22Rv1 (cell line): Measurements from ENCODE around the gene CD46.
A peak's percentile ranks its signal among the peaks of the same experiment; 100 is the strongest.

Experiments used
- H3K27ac ChIP-seq: fragments of 450-650 bp; 2 replicates; pipeline ENCODE4 v1.5.1; 2017
- ZFX ChIP-seq: fragments of 450-650 bp; IDR thresholded peaks from 2 replicates; pipeline ENCODE4 v1.6.1; 2017; ENCODE audit warnings: antibody characterized with exemption, borderline replicate concordance
- TF ChIP-seq, protein P1 (sequence below): fragments of 450-650 bp; IDR thresholded peaks from 2 replicates; pipeline ENCODE4 v1.5.1; 2017; ENCODE audit warnings: mild to moderate bottlenecking

Gene CD46

DNA sequence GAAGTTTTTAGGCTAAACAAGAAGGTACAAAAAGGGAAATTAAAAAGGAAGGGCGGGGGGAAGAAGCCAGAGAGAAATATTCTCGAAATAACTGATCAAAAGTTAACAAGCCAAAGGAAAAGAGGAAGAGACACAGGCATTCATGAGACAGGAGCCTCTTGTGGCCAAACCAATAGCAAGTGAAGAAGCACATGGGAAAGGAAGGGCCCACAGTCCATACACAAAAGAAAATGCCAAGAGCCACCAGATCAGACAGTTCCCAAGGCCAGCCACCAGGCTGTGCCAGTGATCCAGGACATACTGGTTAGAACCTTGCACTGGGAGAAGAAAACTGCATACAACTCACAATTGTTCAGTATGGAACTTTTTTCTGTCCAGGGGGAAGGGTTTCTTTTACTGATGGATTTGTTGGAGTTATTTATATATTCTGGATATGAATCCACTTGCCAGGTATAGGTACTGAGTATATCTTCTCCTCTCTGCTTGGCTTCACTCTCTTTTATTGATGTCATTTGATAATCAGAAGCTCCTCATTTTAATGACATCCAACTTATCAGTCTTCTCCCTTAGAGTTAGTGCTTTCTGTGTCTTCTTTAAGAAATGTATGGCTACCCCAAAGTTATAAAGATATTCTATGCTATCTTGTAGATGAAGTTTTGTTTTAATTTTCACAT is 76.8 kb downstream of the CD46 start:
- peak overlapping the region; percentile 88 for H3K27ac ChIP-seq
- TF ChIP-seq ZFX = no peak
- TF ChIP-seq, protein P1, sequence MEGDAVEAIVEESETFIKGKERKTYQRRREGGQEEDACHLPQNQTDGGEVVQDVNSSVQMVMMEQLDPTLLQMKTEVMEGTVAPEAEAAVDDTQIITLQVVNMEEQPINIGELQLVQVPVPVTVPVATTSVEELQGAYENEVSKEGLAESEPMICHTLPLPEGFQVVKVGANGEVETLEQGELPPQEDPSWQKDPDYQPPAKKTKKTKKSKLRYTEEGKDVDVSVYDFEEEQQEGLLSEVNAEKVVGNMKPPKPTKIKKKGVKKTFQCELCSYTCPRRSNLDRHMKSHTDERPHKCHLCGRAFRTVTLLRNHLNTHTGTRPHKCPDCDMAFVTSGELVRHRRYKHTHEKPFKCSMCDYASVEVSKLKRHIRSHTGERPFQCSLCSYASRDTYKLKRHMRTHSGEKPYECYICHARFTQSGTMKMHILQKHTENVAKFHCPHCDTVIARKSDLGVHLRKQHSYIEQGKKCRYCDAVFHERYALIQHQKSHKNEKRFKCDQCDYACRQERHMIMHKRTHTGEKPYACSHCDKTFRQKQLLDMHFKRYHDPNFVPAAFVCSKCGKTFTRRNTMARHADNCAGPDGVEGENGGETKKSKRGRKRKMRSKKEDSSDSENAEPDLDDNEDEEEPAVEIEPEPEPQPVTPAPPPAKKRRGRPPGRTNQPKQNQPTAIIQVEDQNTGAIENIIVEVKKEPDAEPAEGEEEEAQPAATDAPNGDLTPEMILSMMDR = peak; percentile 97

GRCh38 chr1:207829576-207829975 is 77.7 kb downstream of the CD46 start:
- peak overlapping the region; percentile 88; the same call in 1 of the 2 replicates for H3K27ac ChIP-seq
- TF ChIP-seq ZFX = no peak
- TF ChIP-seq, protein P1 = no peak

DNA sequence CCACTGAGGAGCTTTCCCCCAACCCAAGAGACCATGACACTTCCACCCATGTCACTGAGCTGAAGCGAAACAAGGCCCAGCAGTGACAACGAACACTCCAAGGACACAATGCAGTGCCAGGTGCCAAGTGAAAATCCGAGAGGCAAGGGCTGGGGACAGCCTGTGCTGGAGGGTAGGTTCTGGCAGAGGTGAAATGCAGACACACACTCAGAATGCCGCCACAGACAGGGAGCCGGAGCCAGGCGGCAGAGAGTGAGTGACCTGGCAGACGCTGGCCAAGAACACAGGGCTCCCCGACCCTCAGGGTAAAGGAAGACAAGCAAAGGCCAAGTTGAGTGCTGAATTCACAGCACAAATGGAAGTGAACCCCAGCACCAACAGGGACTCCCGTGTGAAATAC is 78.9 kb downstream of the CD46 start:
- H3K27ac ChIP-seq = no peak overlapping the region
- TF ChIP-seq, protein P1 = no peak
- no peak for TF ChIP-seq ZFX

- H3K27ac ChIP-seq = no peak overlapping the region
- TF ChIP-seq, protein P1 = no peak
- TF ChIP-seq ZFX = no peak
These were observed 79.9 kb downstream of the CD46 start for GRCh38 chr1:207831517-207832327.

DNA sequence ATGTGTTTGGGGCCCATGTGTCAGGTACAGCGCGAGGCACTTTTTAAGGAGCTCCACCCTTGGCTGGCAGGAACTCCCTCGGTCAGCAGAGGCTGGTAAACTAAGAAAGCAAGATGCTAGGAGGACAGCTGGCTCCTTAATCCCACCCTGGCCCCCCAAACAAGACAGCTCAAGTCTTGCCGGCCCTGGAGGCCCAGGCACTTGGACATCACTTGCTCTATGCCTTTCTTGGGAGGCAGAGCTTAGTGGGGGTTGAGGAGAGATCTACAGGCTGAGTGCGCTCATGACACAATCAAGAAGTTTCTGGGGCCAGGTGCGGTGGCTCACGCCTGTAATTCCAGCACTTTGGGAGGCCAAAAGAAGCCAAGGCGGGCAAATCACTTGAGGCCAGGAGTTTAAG is 80.9 kb downstream of the CD46 start:
- H3K27ac ChIP-seq = no peak overlapping the region
- TF ChIP-seq, protein P1 = no peak
- TF ChIP-seq ZFX = no peak

GRCh38 chr1:207833381-207833780 is 81.5 kb downstream of the CD46 start:
- no peak overlapping the region for H3K27ac ChIP-seq
- TF ChIP-seq ZFX = no peak
- TF ChIP-seq, protein P1 = no peak

GRCh38 chr1:207833956-207834660 is 82.3 kb downstream of the CD46 start:
- TF ChIP-seq, protein P1 = no peak
- no peak for TF ChIP-seq ZFX
- no peak overlapping the region for H3K27ac ChIP-seq
